Measurements from ENCODE around the gene EIF3L.

Gene EIF3L

GRCh38 chr22:37931893-37932389, 82.7 kb downstream of the EIF3L start:
- TF ChIP-seq CTCF (IDR thresholded peaks at IDR 0.05; ENCODE audit: insufficient read depth, low read length, missing control alignments), result no peak
- H3K4me3 ChIP-seq (ENCODE audit: low read depth, low read length), result no peak overlapping the region
- CTCF ChIA-PET, result interaction anchor here (1.2 to 7.7 kb wide), 8 partner anchors 8 to 114 kb away, joined by 4 to 159 read pairs (median 20); partner anchors contain the start of gene MICALL1
- POLR2A ChIA-PET, result no interaction called here
- no peak for DNase-seq (ENCODE audit: low read depth, low spot score)

- TF ChIP-seq CTCF (IDR thresholded peaks at IDR 0.05; ENCODE audit: insufficient read depth, low read length, missing control alignments), result no peak
- DNase-seq (ENCODE audit: low read depth, low spot score), result no peak
- H3K4me3 ChIP-seq (ENCODE audit: low read depth, low read length), result no peak overlapping the region
- ChIA-PET CTCF (interaction anchor here (1.2 to 7.7 kb wide), 8 partner anchors 9 to 115 kb away, joined by 5 to 159 read pairs (median 20); partner anchors contain the start of gene MICALL1), POLR2A (no interaction called here)
These were observed 83.2 kb downstream of the EIF3L start for GRCh38 chr22:37932401-37932800.

GRCh38 chr22:37932821-37933578, 83.8 kb downstream of the EIF3L start:
- TF ChIP-seq CTCF (IDR thresholded peaks at IDR 0.05; ENCODE audit: insufficient read depth, low read length, missing control alignments), result no peak
- DNase-seq (ENCODE audit: low read depth, low spot score), result no peak
- no peak overlapping the region for H3K4me3 ChIP-seq (ENCODE audit: low read depth, low read length)
- POLR2A ChIA-PET, result interaction anchor here (0.6 to 0.9 kb wide), 2 partner anchors 45 to 70 kb away, joined by 3 read pairs; no protein-coding TSS in a partner anchor
- CTCF ChIA-PET, result interaction anchor here (1.2 to 7.7 kb wide), 13 partner anchors 9 to 115 kb away, joined by 4 to 159 read pairs (median 11); partner anchors contain the start of gene MICALL1

- TF ChIP-seq CTCF (IDR thresholded peaks at IDR 0.05; ENCODE audit: insufficient read depth, low read length, missing control alignments), result peak; percentile 100
- ChIA-PET POLR2A (interaction anchor here (0.6 to 0.9 kb wide), 2 partner anchors 46 to 71 kb away, joined by 3 read pairs; no protein-coding TSS in a partner anchor), CTCF (interaction anchor here (0.6 to 7.7 kb wide), 20 partner anchors 10 to 252 kb away, joined by 3 to 159 read pairs (median 6); partner anchors contain the start of gene MICALL1)
- peak; percentile 31 for DNase-seq (ENCODE audit: low read depth, low spot score)
- no peak overlapping the region for H3K4me3 ChIP-seq (ENCODE audit: low read depth, low read length)
These were observed 84.6 kb downstream of the EIF3L start for GRCh38 chr22:37933711-37934376.

All from AG04449 (cell line).